ENCODE results near the gene ZNF438. TPM values are rescaled to one million over a fixed set of nuclear protein-coding genes. Genes with fewer than 3 reads are reported as not detected.
A peak's percentile ranks its signal among the peaks of the same experiment; 100 is the strongest.

ZNF438 gene
- total RNA-seq, 2 donors from 2014 or later = 2.6 to 2.9 TPM

DNA sequence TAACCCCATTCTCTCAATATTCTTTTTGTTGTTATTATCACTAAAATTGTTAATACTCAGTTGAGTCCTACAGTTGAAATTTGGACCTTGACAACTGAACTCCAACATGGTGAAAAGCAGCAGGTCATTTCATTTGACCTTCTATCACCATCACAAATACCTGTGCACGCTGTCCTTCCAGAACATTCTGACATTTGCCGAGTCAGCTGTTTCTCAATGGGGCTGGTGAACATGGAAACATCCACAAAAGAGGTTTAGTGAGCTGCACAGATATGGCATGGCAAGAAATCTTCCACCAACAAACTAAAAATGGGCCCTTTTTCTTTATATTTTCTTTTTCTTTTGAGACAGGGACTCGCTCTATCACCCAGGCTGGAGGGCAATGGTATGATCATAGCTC, 169.7 kb downstream of the ZNF438 start:
- WGBS, 2 donors = 92 to 100% methylated on average over 3 of the region's 3 CpGs
- intact Hi-C loops (cut with DNase I) = no loop called here
- ATAC-seq (no peak), DNase-seq (no peak)
- Histone ChIP-seq H3K27me3 (no peaks in the 10 kb centered on the region), H3K27ac (no peak overlapping the region), H3K36me3 (replicated peaks in 1 of 2; ENCODE audit: insufficient read depth in 1 of 2, low read depth in 2 of 2) (no peaks in the 10 kb centered on the region), H3K9me3 (no peaks in the 10 kb centered on the region), H3K4me1 (no peaks in the 10 kb centered on the region), H3K4me3 (no peak overlapping the region)
- no peak for TF ChIP-seq POLR2A (IDR thresholded peaks at IDR 0.05)
- TF ChIP-seq, protein P1, sequence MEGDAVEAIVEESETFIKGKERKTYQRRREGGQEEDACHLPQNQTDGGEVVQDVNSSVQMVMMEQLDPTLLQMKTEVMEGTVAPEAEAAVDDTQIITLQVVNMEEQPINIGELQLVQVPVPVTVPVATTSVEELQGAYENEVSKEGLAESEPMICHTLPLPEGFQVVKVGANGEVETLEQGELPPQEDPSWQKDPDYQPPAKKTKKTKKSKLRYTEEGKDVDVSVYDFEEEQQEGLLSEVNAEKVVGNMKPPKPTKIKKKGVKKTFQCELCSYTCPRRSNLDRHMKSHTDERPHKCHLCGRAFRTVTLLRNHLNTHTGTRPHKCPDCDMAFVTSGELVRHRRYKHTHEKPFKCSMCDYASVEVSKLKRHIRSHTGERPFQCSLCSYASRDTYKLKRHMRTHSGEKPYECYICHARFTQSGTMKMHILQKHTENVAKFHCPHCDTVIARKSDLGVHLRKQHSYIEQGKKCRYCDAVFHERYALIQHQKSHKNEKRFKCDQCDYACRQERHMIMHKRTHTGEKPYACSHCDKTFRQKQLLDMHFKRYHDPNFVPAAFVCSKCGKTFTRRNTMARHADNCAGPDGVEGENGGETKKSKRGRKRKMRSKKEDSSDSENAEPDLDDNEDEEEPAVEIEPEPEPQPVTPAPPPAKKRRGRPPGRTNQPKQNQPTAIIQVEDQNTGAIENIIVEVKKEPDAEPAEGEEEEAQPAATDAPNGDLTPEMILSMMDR (IDR thresholded peaks at IDR 0.05) = no peak

DNA sequence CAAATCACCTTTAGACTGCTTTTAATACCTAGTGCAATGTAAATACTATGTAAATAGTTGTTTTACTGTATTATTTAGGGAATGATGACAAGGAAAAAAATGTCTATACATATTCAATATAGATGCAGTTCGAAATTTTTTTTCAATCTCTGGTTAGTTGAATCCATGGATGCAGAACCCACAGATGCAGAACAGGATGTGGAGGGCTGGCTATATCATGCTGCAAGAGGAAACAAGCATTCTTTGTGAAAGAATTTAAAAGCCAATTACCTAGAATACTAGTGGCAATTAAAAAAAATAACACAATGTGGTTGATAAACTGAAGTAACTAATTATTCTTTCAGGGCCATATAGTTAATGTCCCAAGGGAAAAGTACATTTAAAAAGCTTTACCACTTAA, 170.4 kb downstream of the ZNF438 start:
- H3K4me3 ChIP-seq = no peak overlapping the region
- intact Hi-C loops (cut with DNase I) = no loop called here
- 69 to 84% methylated on average over 1 of the region's 1 CpG for WGBS, 2 donors
- H3K27ac ChIP-seq = no peak overlapping the region
- no peaks in the 10 kb centered on the region for H3K36me3 ChIP-seq (replicated peaks in 1 of 2; ENCODE audit: insufficient read depth in 1 of 2, low read depth in 2 of 2)
- H3K27me3 ChIP-seq = no peaks in the 10 kb centered on the region
- H3K9me3 ChIP-seq = no peaks in the 10 kb centered on the region
- no peak for TF ChIP-seq POLR2A (IDR thresholded peaks at IDR 0.05)
- TF ChIP-seq, protein P1 (IDR thresholded peaks at IDR 0.05) = no peak
- DNase-seq (no peak), ATAC-seq (no peak)
- H3K4me1 ChIP-seq = no peaks in the 10 kb centered on the region

DNA sequence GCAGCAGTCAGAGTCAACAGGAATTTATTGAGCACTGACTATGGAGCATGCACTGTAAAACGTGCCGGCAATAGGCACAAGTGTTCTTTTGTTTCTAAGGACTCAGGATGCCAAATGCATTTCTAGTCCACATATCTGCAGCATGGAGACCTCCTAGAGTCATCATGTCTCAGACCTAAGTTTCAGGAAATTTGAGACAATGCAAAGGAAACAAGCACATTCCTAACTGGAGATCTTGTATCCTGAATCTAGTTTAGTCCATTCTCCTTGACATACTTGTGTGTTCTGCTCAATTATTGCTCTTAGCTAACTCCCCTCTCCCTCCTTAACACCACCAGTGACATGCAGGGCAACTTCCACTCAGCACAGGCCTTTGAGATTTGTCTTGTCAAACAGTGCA, 173.2 kb downstream of the ZNF438 start:
- Histone ChIP-seq H3K27me3 (no peaks in the 10 kb centered on the region), H3K9me3 (no peaks in the 10 kb centered on the region), H3K36me3 (replicated peaks in 1 of 2; ENCODE audit: insufficient read depth in 1 of 2, low read depth in 2 of 2) (no peaks in the 10 kb centered on the region), H3K27ac (peak overlapping the region in 2 of 4 donors; percentile 6 to 10), H3K4me3 (no peak overlapping the region), H3K4me1 (no peaks in the 10 kb centered on the region)
- DNase-seq (no peak), ATAC-seq (no peak)
- 81 to 86% methylated on average over 2 of the region's 2 CpGs for WGBS, 2 donors
- no peak for TF ChIP-seq POLR2A (IDR thresholded peaks at IDR 0.05)
- TF ChIP-seq, protein P1 (IDR thresholded peaks at IDR 0.05) = no peak
- intact Hi-C loops (cut with DNase I) = no loop called here

DNA sequence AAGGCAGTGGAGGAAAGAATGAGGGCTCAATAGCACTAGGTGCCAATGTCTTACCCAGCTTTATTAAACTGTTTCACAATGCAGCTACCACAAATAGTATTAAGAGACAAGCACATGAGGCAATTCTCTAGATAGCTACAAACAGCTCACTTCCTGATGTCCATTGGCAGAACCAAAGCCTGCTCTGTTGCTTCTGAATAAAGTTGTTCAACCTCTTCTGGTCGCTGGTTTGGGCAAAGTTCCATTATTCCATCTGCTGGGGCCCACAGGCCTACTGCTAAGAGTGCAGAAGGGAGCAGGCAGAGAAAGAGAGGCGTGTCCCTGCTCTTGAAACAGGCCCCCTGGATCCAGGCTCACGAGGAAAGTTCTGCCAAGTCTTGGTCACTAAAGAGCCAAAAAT, 173.9 kb downstream of the ZNF438 start:
- Histone ChIP-seq H3K27me3 (no peaks in the 10 kb centered on the region), H3K9me3 (no peaks in the 10 kb centered on the region), H3K36me3 (replicated peaks in 1 of 2; ENCODE audit: insufficient read depth in 1 of 2, low read depth in 2 of 2) (no peaks in the 10 kb centered on the region), H3K4me1 (no peaks in the 10 kb centered on the region), H3K4me3 (no peak overlapping the region), H3K27ac (peak overlapping the region in 1 of 4 donors; percentile 10)
- DNase-seq = peak; percentile 21 to 62 (median 45)
- peak; percentile 56 for ATAC-seq
- TF ChIP-seq POLR2A (IDR thresholded peaks at IDR 0.05) = no peak
- TF ChIP-seq, protein P1 (IDR thresholded peaks at IDR 0.05) = no peak
- intact Hi-C loops (cut with DNase I) = no loop called here
- 55 to 59% methylated on average over 3 of the region's 3 CpGs for WGBS, 2 donors

DNA sequence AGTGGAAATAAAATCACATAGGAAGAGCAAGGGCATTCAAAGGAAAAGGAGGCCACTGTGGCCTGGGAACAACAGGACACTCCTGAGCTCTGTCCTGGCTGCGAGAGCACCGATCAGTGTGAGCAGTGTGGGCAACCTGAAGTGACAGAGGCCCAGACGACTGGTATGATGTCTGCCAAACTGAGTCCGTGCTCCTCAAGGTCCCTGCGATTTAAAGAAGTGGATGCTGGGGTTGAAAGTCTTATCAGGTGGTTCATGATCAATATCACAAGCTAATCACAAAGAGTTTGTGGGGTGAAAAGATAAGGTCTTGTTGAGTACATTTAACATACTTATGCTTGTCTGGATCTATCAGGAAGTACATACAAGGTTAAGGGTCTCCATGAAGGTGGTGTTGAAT, 176.5 kb downstream of the ZNF438 start:
- DNase-seq (no peak), ATAC-seq (no peak)
- Histone ChIP-seq H3K27me3 (no peaks in the 10 kb centered on the region), H3K27ac (no peak overlapping the region), H3K4me1 (no peaks in the 10 kb centered on the region), H3K36me3 (replicated peaks in 1 of 2; ENCODE audit: insufficient read depth in 1 of 2, low read depth in 2 of 2) (no peaks in the 10 kb centered on the region), H3K4me3 (no peak overlapping the region), H3K9me3 (no peaks in the 10 kb centered on the region)
- intact Hi-C loops (cut with DNase I) = no loop called here
- TF ChIP-seq POLR2A (IDR thresholded peaks at IDR 0.05) = no peak
- TF ChIP-seq, protein P1 (IDR thresholded peaks at IDR 0.05) = no peak
- 85 to 86% methylated on average over 5 of the region's 5 CpGs for WGBS, 2 donors
